Psoas muscle (tissue), 8 donors: ENCODE results near the gene ACAD8. TPM values are rescaled to one million over a fixed set of nuclear protein-coding genes. Genes with fewer than 3 reads are reported as not detected.

Experiments
- ATAC-seq, 4 donors: fragments of 200-7000 bp; cut with Tn5 transposase; one replicate each; pipeline ENCODE4 v1.9.1; 2020; ENCODE audit warnings: moderate library complexity in 3 of 4, mild to moderate bottlenecking in 2 of 4
- DNase-seq, 2 donors: peaks; one replicate each; pipeline ENCODE4 v3.0.0-alpha.2; 2020
- H3K27ac ChIP-seq: fragments of 200-600 bp; one replicate; pipeline ENCODE4 v1.8.0; 2022
- H3K27me3 ChIP-seq, 3 donors: fragments of 200-600 bp in 1 of 3; one replicate each; pipeline versions ENCODE4 v1.6.1 to v1.8.0; 2013 to 2022; ENCODE audit warnings: low read length in 2 of 3, mild to moderate bottlenecking in 2 of 3, moderate library complexity in 1 of 3; ENCODE audit not compliant: insufficient read depth in 3 of 3
- H3K36me3 ChIP-seq, 2 donors: fragments of 200-600 bp in 1 of 2; one replicate each; pipeline versions ENCODE4 v1.6.1 to v1.8.0; 2013 to 2022; ENCODE audit warnings: low read depth in 1 of 2, mild to moderate bottlenecking in 1 of 2, moderate library complexity in 1 of 2; ENCODE audit not compliant: insufficient read depth in 1 of 2
- H3K4me1 ChIP-seq: fragments of 200-600 bp; one replicate; pipeline ENCODE4 v1.8.0; 2022
- H3K4me3 ChIP-seq: fragments of 200-600 bp; one replicate; pipeline ENCODE4 v1.8.0; 2022; ENCODE audit warnings: mild to moderate bottlenecking
- H3K9me3 ChIP-seq: fragments of 200-600 bp; one replicate; pipeline ENCODE4 v1.8.0; 2022
- CTCF ChIP-seq: fragments of 200-600 bp; IDR thresholded peaks from one replicate; pipeline ENCODE4 v1.8.0; 2022; ENCODE audit warnings: antibody characterized with exemption
- WGBS, 3 donors: extraction: QIAGEN DNeasy Blood & Tissue Kit; methylation state at CpG; one replicate each; pipeline versions ENCODE4 v1.1.6 to v1.1.7; 2013; 5-methylcytosine and 5-hydroxymethylcytosine counted together
- intact Hi-C, 2 donors: fragments of 100-400 bp; cut with DNase I; formaldehyde crosslinking; loops; one replicate each; pipeline versions ENCODE4 v1.11.0 to v1.14.2; 2022
- polyA plus RNA-seq, 3 donors: library from polyadenylated mRNA; stranded (reverse); fragments of 200-250 nt; gene quantifications; one replicate each; pipeline ENCODE4 v1.2.3, GENCODE V29; 2013
- total RNA-seq, 4 donors: library from RNA; stranded (reverse); fragmentation: NEBNext Ultra II Directional in 2 of 4; extraction: Animal tissue kit (Norgen Biotek cat#: 25700) in 2 of 4; gene quantifications; one replicate each; pipeline versions ENCODE4 v1.2.1 to v1.2.4, GENCODE V29; 2021 to 2023
- donor health status: healthy with polysubstance abuse.
- donor health status: DM: no; HTN: no; CAD: no; lungs with moderate emphysema.
- donor health status: Bipolar disorder and iron deficiency.
- donor health status: healthy.
- donor health status: DM: yes; HTN: yes; CAD: no.
- donor health status: DM: no; HTN: no; CAD: no.
- donor health status: DM: no; HTN: no; CAD: no.
- donor health status: DM: yes; HTN: yes; CAD: no.

ACAD8 gene
- total and polyA plus RNA-seq, 7 donors, result 20.4 to 34.6 (median 28.2) TPM

DNA sequence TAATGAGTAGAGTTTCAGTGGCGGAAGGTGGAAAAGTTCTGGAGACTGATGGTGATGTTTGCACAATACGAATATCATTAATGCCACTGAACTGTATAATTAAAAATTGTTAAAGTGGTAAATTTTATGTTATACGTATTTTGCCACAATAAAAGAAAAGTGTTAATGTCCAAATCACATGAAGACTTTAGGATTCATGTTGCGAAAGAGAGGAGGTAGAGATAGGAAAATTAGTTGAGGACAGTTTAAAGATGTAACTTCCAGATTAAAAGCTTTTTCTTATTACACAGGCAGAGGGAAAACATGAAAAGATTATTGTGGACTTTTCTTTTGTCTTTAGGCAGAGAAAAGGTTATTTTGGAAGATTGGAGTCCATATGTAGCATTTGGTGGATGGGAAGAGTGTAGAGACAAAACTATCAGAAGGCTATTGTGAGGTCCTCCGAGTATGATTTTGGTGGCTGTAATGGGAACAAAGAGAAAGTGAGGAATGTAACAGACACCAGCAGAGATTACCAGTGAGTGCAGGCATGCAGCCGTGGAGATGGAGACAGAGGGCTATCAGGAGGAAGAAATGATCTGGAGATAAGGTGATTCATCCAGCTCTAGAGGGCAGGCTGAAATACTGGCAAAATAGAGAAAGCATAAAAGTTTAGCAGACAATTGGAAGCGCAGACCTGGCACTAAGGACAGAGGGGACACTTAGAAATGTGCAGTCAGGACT lies 16.4 kb upstream of the ACAD8 start:
- no peak overlapping the region for H3K4me3 ChIP-seq
- DNase-seq (no peak), ATAC-seq (no peak)
- no peak overlapping the region for H3K27ac ChIP-seq
- intact Hi-C loops, result no loop called here
- TF ChIP-seq CTCF, result no peak
- no peaks in the 10 kb centered on the region for H3K9me3 ChIP-seq
- no peaks in the 10 kb centered on the region for H3K4me1 ChIP-seq
- H3K27me3 ChIP-seq, result no peaks in the 10 kb centered on the region
- 91 to 95% (median 93%) methylated on average over 7 of the region's 7 CpGs for WGBS, 3 donors
- H3K36me3 ChIP-seq, result peaks cover 2 to 67% of the 10 kb centered on the region in 2 donors

GRCh38 chr11:134237557-134237922 lies 15.8 kb upstream of the ACAD8 start:
- Histone ChIP-seq H3K36me3 (peaks cover 2 to 73% of the 10 kb centered on the region in 2 donors), H3K9me3 (no peaks in the 10 kb centered on the region), H3K27ac (no peak overlapping the region), H3K4me1 (no peaks in the 10 kb centered on the region), H3K27me3 (no peaks in the 10 kb centered on the region), H3K4me3 (no peak overlapping the region)
- TF ChIP-seq CTCF, result no peak
- intact Hi-C loops, result no loop called here
- 85 to 89% (median 88%) methylated on average over 11 of the region's 11 CpGs for WGBS, 3 donors
- no peak for ATAC-seq
- DNase-seq, result no peak

DNA sequence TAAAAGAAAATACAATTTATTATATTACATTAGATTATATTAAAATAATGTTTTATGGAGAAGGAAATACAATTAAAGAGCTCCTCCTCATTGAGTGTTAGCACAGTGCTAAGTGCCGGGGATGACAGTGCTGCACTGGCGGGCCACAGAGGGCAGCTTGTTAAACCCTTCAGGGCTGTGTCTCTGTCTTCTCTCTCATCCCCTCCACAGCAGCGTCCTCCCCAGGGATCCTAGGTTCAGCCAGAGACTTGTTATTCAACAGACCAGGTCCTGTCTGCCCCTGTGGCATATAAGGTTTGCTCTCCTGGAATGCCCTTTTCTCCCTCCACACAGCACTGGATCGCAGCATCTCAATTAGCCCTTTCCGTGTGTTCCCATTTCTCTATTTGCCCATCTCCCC lies 14.4 kb upstream of the ACAD8 start:
- 91 to 95% (median 94%) methylated on average over 5 of the region's 5 CpGs for WGBS, 3 donors
- DNase-seq, result no peak

DNA sequence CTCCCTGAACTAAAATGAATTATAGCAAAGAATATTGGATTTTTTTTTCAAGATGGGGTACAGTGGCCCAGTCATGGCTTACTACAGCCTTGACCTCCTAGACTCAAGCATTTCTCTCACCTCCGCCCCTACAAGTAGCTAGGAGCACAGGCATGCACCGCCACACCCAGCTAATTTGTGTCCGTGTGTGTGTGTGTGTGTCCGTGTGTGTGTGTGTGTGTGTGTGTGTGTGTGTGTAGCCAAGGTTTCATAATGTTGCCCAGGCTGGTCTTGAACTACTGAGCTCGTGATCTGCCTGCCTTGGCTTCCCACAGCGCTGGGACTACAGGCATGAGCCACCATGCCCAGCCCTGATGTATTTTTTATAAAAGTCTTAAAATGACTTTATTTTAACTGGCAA lies 12.8 kb upstream of the ACAD8 start:
- Histone ChIP-seq H3K36me3 (peaks cover 2 to 93% of the 10 kb centered on the region in 2 donors), H3K27ac (no peak overlapping the region), H3K4me3 (no peak overlapping the region), H3K4me1 (no peaks in the 10 kb centered on the region), H3K9me3 (no peaks in the 10 kb centered on the region), H3K27me3 (no peaks in the 10 kb centered on the region)
- WGBS, 3 donors, result 68 to 70% (median 70%) methylated on average over 6 of the region's 6 CpGs
- no peak for TF ChIP-seq CTCF
- DNase-seq (no peak), ATAC-seq (no peak)
- intact Hi-C loops, result no loop called here

More for the DNA sequence above, 14.4 kb upstream of the ACAD8 start:
- intact Hi-C loops, result no loop called here
- no peak overlapping the region for H3K27ac ChIP-seq
- H3K27me3 ChIP-seq, result no peaks in the 10 kb centered on the region
- ATAC-seq, result no peak
- H3K4me1 ChIP-seq, result no peaks in the 10 kb centered on the region
- peaks cover 2 to 87% of the 10 kb centered on the region in 2 donors for H3K36me3 ChIP-seq
- H3K9me3 ChIP-seq, result no peaks in the 10 kb centered on the region
- H3K4me3 ChIP-seq, result no peak overlapping the region
- TF ChIP-seq CTCF, result no peak

GRCh38 chr11:134242376-134242775 lies 11.0 kb upstream of the ACAD8 start:
- intact Hi-C loops, result no loop called here
- Histone ChIP-seq H3K36me3 (peaks cover 6 to 95% of the 10 kb centered on the region in 2 donors), H3K27ac (no peak overlapping the region), H3K9me3 (no peaks in the 10 kb centered on the region), H3K27me3 (no peaks in the 10 kb centered on the region), H3K4me3 (no peak overlapping the region), H3K4me1 (no peaks in the 10 kb centered on the region)
- WGBS, 3 donors, result 76 to 88% (median 82%) methylated on average over 9 of the region's 9 CpGs
- DNase-seq (no peak), ATAC-seq (no peak)
- no peak for TF ChIP-seq CTCF
